GM18511 (cell line): ENCODE measurements around the gene C12orf57.

Source experiments
- ATAC-seq: cut with Tn5 transposase; IDR thresholded peaks from one replicate; pipeline ENCODE4 v1.9.1; 2021; ENCODE audit warnings: mild to moderate bottlenecking, moderate library complexity; ENCODE audit not compliant: unreplicated experiment

The C12orf57 gene

DNA sequence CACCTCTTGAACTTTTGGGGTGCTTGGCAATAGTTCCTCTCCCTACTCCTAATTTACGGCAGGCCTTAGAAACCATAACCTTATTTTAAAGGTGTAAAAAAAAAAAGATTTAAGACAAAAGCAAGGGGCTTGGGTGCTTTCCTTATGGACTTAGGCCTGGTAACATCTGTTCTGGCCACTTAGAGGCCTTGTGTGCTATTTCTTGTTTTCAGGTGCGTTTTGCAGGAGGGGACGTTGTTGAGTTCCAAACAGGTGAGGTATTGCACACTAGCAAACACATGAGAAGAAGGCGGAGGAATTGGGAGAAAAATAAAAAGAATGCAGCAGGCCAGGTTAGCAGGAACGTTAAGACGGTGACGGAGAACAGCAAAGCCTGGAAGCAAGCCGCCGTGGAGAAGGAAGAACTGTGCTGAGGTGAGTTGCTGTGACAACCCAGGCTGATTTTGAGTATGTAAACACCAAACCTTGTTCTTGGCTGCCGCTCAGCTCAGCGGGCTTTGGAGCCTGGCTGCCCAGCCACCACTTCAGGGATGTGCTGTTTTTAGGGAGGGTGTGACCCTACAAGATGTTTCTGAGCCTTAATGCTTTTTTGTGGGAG, 44.2 kb downstream of the C12orf57 start:
- no peak for ATAC-seq
